ENCODE measurements around the gene ZFYVE9. TPM values are rescaled to one million over a fixed set of nuclear protein-coding genes. Genes with fewer than 3 reads are reported as not detected.

Gene ZFYVE9
- total RNA-seq, 1 experiment from 2014 or later = 19.6 TPM

DNA sequence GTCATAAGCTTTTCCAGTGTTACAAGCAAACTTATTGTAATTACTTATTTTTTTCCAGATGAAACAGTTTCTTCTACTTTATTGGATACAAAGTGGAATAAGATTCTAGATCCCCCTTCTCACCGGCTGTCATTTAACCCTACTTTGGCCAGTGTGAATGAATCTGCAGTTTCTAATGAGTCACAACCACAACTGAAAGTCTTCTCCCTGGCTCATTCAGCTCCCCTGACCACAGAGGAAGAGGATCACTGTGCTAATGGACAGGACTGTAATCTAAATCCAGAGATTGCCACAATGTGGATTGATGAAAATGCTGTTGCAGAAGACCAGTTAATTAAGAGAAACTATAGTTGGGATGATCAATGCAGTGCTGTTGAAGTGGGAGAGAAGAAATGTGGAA is 95.5 kb downstream of the ZFYVE9 start:
- Mint-ChIP-seq H3K4me3 (no peak overlapping the region), H3K27ac (no peak overlapping the region), H3K36me3 (no peaks in the 10 kb centered on the region), H3K27me3 (ENCODE audit: low read depth) (no peaks in the 10 kb centered on the region), H3K4me1 (no peaks in the 10 kb centered on the region), H3K9me3 (no peaks in the 10 kb centered on the region)
- CTCF ChIA-PET = no interaction called here
- no peak for ATAC-seq
- no peak for DNase-seq (ENCODE audit: low spot score)
- POLR2A ChIA-PET = no interaction called here
- no peak for TF ChIP-seq GABPB1 (CRISPR knock-in tag; IDR thresholded peaks at IDR 0.05)
- TF ChIP-seq, protein P1, sequence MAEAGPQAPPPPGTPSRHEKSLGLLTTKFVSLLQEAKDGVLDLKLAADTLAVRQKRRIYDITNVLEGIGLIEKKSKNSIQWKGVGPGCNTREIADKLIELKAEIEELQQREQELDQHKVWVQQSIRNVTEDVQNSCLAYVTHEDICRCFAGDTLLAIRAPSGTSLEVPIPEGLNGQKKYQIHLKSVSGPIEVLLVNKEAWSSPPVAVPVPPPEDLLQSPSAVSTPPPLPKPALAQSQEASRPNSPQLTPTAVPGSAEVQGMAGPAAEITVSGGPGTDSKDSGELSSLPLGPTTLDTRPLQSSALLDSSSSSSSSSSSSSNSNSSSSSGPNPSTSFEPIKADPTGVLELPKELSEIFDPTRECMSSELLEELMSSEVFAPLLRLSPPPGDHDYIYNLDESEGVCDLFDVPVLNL (CRISPR knock-in tag; IDR thresholded peaks at IDR 0.05; ENCODE audit: borderline replicate concordance, low read depth) = no peak
- TF ChIP-seq, protein P2, sequence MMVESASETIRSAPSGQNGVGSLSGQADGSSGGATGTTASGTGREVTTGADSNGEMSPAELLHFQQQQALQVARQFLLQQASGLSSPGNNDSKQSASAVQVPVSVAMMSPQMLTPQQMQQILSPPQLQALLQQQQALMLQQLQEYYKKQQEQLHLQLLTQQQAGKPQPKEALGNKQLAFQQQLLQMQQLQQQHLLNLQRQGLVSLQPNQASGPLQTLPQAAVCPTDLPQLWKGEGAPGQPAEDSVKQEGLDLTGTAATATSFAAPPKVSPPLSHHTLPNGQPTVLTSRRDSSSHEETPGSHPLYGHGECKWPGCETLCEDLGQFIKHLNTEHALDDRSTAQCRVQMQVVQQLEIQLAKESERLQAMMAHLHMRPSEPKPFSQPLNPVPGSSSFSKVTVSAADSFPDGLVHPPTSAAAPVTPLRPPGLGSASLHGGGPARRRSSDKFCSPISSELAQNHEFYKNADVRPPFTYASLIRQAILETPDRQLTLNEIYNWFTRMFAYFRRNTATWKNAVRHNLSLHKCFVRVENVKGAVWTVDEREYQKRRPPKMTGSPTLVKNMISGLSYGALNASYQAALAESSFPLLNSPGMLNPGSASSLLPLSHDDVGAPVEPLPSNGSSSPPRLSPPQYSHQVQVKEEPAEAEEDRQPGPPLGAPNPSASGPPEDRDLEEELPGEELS (CRISPR knock-in tag; IDR thresholded peaks at IDR 0.05) = no peak
- no peak for TF ChIP-seq NR2C2 (CRISPR knock-in tag; IDR thresholded peaks at IDR 0.05)
- TF ChIP-seq ZNF423 (CRISPR knock-in tag; IDR thresholded peaks at IDR 0.05) = no peak
- no peak for TF ChIP-seq NR1H2 (CRISPR knock-in tag; IDR thresholded peaks at IDR 0.05)
- TF ChIP-seq ZNF138 (CRISPR knock-in tag; conservative IDR thresholded peaks at IDR 0.05) = no peak
- TF ChIP-seq TEAD1 (CRISPR knock-in tag; IDR thresholded peaks at IDR 0.05) = no peak
- TF ChIP-seq NFE2L1 (CRISPR knock-in tag; IDR thresholded peaks at IDR 0.05) = no peak

DNA sequence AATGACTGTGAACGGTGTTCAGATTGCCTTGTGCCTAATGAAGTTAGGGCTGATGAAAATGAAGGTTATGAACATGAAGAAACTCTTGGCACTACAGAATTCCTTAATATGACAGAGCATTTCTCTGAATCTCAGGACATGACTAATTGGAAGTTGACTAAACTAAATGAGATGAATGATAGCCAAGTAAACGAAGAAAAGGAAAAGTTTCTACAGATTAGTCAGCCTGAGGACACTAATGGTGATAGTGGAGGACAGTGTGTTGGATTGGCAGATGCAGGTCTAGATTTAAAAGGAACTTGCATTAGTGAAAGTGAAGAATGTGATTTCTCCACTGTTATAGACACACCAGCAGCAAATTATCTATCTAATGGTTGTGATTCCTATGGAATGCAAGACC is 96.6 kb downstream of the ZFYVE9 start:
- no peaks in the 10 kb centered on the region for H3K9me3 Mint-ChIP-seq
- CTCF ChIA-PET = no interaction called here
- TF ChIP-seq, protein P3, sequence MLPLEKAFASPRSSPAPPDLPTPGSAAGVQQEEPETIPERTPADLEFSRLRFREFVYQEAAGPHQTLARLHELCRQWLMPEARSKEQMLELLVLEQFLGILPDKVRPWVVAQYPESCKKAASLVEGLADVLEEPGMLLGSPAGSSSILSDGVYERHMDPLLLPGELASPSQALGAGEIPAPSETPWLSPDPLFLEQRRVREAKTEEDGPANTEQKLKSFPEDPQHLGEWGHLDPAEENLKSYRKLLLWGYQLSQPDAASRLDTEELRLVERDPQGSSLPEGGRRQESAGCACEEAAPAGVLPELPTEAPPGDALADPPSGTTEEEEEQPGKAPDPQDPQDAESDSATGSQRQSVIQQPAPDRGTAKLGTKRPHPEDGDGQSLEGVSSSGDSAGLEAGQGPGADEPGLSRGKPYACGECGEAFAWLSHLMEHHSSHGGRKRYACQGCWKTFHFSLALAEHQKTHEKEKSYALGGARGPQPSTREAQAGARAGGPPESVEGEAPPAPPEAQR (CRISPR knock-in tag; IDR thresholded peaks at IDR 0.05) = no peak
- TF ChIP-seq PRRX2 (CRISPR knock-in tag; IDR thresholded peaks at IDR 0.05) (no peak), OVOL2 (CRISPR knock-in tag; IDR thresholded peaks at IDR 0.05; ENCODE audit: borderline replicate concordance) (no peak), SMAD4 (CRISPR knock-in tag; IDR thresholded peaks at IDR 0.05) (no peak), ESRRA (CRISPR knock-in tag; IDR thresholded peaks at IDR 0.05; ENCODE audit: borderline replicate concordance) (no peak), NR1H2 (CRISPR knock-in tag; IDR thresholded peaks at IDR 0.05) (no peak), RELA (CRISPR knock-in tag; IDR thresholded peaks at IDR 0.05; ENCODE audit: borderline replicate concordance) (no peak), GTF2I (CRISPR knock-in tag; conservative IDR thresholded peaks at IDR 0.05) (no peak), NR2C2 (CRISPR knock-in tag; IDR thresholded peaks at IDR 0.05) (no peak), CREM (CRISPR knock-in tag; IDR thresholded peaks at IDR 0.05) (no peak), FOXJ3 (CRISPR knock-in tag; IDR thresholded peaks at IDR 0.05; ENCODE audit: borderline replicate concordance) (no peak)
- TF ChIP-seq, protein P4, sequence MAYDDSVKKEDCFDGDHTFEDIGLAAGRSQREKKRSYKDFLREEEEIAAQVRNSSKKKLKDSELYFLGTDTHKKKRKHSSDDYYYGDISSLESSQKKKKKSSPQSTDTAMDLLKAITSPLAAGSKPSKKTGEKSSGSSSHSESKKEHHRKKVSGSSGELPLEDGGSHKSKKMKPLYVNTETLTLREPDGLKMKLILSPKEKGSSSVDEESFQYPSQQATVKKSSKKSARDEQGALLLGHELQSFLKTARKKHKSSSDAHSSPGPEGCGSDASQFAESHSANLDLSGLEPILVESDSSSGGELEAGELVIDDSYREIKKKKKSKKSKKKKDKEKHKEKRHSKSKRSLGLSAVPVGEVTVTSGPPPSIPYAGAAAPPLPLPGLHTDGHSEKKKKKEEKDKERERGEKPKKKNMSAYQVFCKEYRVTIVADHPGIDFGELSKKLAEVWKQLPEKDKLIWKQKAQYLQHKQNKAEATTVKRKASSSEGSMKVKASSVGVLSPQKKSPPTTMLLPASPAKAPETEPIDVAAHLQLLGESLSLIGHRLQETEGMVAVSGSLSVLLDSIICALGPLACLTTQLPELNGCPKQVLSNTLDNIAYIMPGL (CRISPR knock-in tag; IDR thresholded peaks at IDR 0.05) = no peak
- TF ChIP-seq, protein P5, sequence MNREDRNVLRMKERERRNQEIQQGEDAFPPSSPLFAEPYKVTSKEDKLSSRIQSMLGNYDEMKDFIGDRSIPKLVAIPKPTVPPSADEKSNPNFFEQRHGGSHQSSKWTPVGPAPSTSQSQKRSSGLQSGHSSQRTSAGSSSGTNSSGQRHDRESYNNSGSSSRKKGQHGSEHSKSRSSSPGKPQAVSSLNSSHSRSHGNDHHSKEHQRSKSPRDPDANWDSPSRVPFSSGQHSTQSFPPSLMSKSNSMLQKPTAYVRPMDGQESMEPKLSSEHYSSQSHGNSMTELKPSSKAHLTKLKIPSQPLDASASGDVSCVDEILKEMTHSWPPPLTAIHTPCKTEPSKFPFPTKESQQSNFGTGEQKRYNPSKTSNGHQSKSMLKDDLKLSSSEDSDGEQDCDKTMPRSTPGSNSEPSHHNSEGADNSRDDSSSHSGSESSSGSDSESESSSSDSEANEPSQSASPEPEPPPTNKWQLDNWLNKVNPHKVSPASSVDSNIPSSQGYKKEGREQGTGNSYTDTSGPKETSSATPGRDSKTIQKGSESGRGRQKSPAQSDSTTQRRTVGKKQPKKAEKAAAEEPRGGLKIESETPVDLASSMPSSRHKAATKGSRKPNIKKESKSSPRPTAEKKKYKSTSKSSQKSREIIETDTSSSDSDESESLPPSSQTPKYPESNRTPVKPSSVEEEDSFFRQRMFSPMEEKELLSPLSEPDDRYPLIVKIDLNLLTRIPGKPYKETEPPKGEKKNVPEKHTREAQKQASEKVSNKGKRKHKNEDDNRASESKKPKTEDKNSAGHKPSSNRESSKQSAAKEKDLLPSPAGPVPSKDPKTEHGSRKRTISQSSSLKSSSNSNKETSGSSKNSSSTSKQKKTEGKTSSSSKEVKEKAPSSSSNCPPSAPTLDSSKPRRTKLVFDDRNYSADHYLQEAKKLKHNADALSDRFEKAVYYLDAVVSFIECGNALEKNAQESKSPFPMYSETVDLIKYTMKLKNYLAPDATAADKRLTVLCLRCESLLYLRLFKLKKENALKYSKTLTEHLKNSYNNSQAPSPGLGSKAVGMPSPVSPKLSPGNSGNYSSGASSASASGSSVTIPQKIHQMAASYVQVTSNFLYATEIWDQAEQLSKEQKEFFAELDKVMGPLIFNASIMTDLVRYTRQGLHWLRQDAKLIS (CRISPR knock-in tag; IDR thresholded peaks at IDR 0.05; ENCODE audit: borderline replicate concordance) = no peak
- TF ChIP-seq, protein P6, sequence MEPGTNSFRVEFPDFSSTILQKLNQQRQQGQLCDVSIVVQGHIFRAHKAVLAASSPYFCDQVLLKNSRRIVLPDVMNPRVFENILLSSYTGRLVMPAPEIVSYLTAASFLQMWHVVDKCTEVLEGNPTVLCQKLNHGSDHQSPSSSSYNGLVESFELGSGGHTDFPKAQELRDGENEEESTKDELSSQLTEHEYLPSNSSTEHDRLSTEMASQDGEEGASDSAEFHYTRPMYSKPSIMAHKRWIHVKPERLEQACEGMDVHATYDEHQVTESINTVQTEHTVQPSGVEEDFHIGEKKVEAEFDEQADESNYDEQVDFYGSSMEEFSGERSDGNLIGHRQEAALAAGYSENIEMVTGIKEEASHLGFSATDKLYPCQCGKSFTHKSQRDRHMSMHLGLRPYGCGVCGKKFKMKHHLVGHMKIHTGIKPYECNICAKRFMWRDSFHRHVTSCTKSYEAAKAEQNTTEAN (CRISPR knock-in tag; IDR thresholded peaks at IDR 0.05) = no peak
- H3K27me3 Mint-ChIP-seq (ENCODE audit: low read depth) = no peaks in the 10 kb centered on the region
- no peak for DNase-seq (ENCODE audit: low spot score)
- no peak for ATAC-seq
- no peaks in the 10 kb centered on the region for H3K4me1 Mint-ChIP-seq
- H3K4me3 Mint-ChIP-seq = no peak overlapping the region
- H3K36me3 Mint-ChIP-seq = no peaks in the 10 kb centered on the region
- H3K27ac Mint-ChIP-seq = no peak overlapping the region
- POLR2A ChIA-PET = no interaction called here

Measured in WTC11 (cell line).